ENCODE data around the gene ZGLP1. TPM values are rescaled to one million over a fixed set of nuclear protein-coding genes. Genes with fewer than 3 reads are reported as not detected.

The ZGLP1 gene
- total and polyA plus RNA-seq, 4 experiments from 2014 or later: 0.32 to 7.7 (median 7.1) TPM; not detected in 1

DNA sequence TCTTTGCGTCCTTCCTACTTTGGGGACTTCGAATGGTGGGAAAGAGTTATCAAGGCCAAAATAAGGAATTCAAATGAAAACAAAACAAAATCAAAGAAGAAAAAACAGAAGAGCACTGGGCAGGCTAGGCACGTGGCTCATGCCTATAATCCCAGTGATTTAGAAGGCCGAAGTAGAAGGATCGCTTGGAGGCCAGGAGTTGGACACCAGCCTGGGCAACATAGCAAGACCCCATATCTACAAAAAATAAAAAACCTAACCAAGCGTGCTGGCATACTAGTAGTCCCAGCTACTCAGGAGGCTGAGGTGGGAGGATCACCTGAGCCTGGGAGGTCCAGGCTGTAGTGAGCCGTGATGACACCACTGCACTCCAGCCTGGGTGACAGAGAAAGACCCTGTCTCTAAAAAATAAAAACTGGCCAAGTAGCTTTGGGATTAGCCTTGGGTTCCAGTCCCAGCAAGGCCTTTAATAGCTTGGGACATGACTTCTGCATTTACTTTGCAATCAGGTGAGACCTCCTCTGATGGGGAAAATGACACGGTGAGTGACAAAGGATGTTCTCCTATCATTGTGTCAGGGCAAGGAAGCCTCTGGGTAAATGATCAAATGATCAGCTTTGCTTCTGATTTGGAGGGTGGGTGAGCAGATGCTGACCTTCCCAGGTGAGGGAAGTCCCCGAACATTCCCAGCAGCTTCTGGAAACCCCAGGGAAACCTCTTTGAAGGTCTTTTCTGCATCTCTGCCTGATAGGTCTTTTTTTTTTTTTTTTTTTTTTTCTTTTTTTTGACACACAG, 31.6 kb downstream of the ZGLP1 start:
- Mint-ChIP-seq H3K9me3 (no peaks in the 10 kb centered on the region), H3K36me3 (peaks cover 9 to 35% of the 10 kb centered on the region in 2 donors), H3K27ac (peak overlapping the region in 2 of 7 donors; percentile 35 to 77), H3K4me3 (no peak overlapping the region), H3K27me3 (no peaks in the 10 kb centered on the region), H3K4me1 (peaks cover 6 to 14% (median 8%) of the 10 kb centered on the region in 4 donors)
- no peaks in the 10 kb centered on the region for H3K4me1 ChIP-seq (ENCODE audit: insufficient read depth, low read length)
- ChIA-PET POLR2A (ENCODE audit: partially characterized antibody) (interaction anchor here (1.9 to 2.2 kb wide), 2 partner anchors 8 to 12 kb away, joined by 8 to 9 read pairs; partner anchors contain the start of gene ICAM5), CTCF (ENCODE audit: partially characterized antibody) (interaction anchor here (0.8 to 1.6 kb wide), 4 partner anchors 8 to 111 kb away, joined by 3 to 6 read pairs (median 4); no protein-coding TSS in a partner anchor)
- no peak overlapping the region for H3K4me3 ChIP-seq (ENCODE audit: low read length in 2 of 2)
- H3K36me3 ChIP-seq (ENCODE audit: insufficient read depth, low read length): peaks cover under 1% of the 10 kb centered on the region
- intact Hi-C loops (cut with micrococcal nuclease): no loop called here
- no peak for DNase-seq
- H3K9me3 ChIP-seq (ENCODE audit: control insufficient read depth in 1 of 2, low read length in 2 of 2): no peaks in the 10 kb centered on the region
- H3K27ac ChIP-seq (ENCODE audit: low read depth, low read length): no peak overlapping the region
- H3K27me3 ChIP-seq (ENCODE audit: insufficient read depth, low read length): no peaks in the 10 kb centered on the region

DNA sequence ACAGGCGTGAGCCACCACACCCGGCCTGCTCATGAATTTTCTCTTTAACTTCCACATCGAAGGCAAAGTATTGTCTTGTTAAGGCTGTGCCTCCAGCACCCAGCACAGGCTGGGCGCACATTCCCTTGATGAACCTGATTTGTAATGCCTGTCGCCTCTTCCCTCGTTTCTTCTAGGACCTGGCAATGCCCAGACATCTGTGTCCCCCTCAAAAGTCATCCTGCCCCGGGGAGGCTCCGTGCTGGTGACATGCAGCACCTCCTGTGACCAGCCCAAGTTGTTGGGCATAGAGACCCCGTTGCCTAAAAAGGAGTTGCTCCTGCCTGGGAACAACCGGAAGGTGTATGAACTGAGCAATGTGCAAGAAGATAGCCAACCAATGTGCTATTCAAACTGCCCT, 35.0 kb downstream of the ZGLP1 start:
- ChIA-PET POLR2A (ENCODE audit: partially characterized antibody) (interaction anchor here (0.7 to 1.1 kb wide), 2 partner anchors 118 to 129 kb away, joined by 3 read pairs; partner anchors contain the start of gene CDC37), CTCF (ENCODE audit: partially characterized antibody) (interaction anchor here (1.3 kb wide), 1 partner anchor 106 kb away, joined by 4 read pairs; the partner anchor contains the start of gene TYK2)
- H3K36me3 Mint-ChIP-seq: peaks cover 4 to 33% of the 10 kb centered on the region in 2 donors
- no peaks in the 10 kb centered on the region for H3K9me3 Mint-ChIP-seq
- no peak for DNase-seq
- no peaks in the 10 kb centered on the region for H3K36me3 ChIP-seq (ENCODE audit: insufficient read depth, low read length)
- H3K4me3 Mint-ChIP-seq: peak overlapping the region in 1 of 8 donors; percentile 31
- H3K27ac Mint-ChIP-seq: peak overlapping the region in 2 of 7 donors; percentile 24 to 90
- H3K4me1 Mint-ChIP-seq: peaks cover 10 to 40% (median 25%) of the 10 kb centered on the region in 4 donors
- intact Hi-C loops (cut with micrococcal nuclease): no loop called here
- no peaks in the 10 kb centered on the region for H3K27me3 Mint-ChIP-seq
- H3K27ac ChIP-seq (ENCODE audit: low read depth, low read length): no peak overlapping the region
- no peaks in the 10 kb centered on the region for H3K27me3 ChIP-seq (ENCODE audit: insufficient read depth, low read length)
- no peaks in the 10 kb centered on the region for H3K9me3 ChIP-seq (ENCODE audit: control insufficient read depth in 1 of 2, low read length in 2 of 2)
- peaks cover 33% of the 10 kb centered on the region for H3K4me1 ChIP-seq (ENCODE audit: insufficient read depth, low read length)
- H3K4me3 ChIP-seq (ENCODE audit: low read length in 2 of 2): no peak overlapping the region

DNA sequence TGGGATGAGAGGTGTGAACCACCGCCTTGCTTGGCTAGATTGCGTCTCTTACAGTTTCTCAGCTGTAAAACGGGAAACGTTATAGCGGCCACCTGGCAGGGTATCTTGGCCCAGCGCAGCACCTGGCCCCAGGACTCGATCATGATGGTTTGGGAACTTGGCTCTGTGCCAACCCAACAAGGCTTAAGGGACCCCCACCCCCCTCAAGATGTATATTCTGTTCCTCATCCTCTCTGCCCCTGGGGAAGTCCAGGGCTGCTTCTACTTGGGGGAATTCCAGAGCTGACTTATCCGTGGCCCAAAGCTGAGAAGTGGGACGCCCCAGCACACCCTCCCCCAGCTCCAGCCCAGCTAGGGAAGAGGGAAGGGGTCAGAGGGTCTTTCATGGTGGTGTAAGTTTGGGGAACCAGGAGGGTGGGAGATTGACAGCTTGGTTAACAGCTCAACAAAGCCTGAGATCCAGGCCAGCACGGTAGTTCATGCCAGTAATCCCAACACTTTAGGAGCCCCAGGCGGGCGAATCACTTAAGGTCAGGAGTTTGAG, 38.0 kb downstream of the ZGLP1 start:
- Histone ChIP-seq H3K9me3 (ENCODE audit: control insufficient read depth in 1 of 2, low read length in 2 of 2) (no peaks in the 10 kb centered on the region), H3K4me1 (ENCODE audit: insufficient read depth, low read length) (peaks cover 34% of the 10 kb centered on the region), H3K27me3 (ENCODE audit: insufficient read depth, low read length) (no peaks in the 10 kb centered on the region), H3K36me3 (ENCODE audit: insufficient read depth, low read length) (no peaks in the 10 kb centered on the region), H3K27ac (ENCODE audit: low read depth, low read length) (peak overlapping the region; percentile 88), H3K4me3 (ENCODE audit: low read length in 2 of 2) (peak overlapping the region; percentile 23 to 82)
- intact Hi-C loops (cut with micrococcal nuclease): loop anchor here (1.0 to 2.0 kb wide), 3 partner anchors 17 to 109 kb away; partner anchors contain the start of genes ICAM5, RAVER1 and TYK2
- Mint-ChIP-seq H3K9me3 (no peaks in the 10 kb centered on the region), H3K4me3 (peak overlapping the region; percentile 81 to 91 (median 86)), H3K36me3 (peaks cover 0 to 16% of the 10 kb centered on the region in 2 donors), H3K4me1 (peaks cover 9 to 42% (median 24%) of the 10 kb centered on the region in 4 donors), H3K27me3 (no peaks in the 10 kb centered on the region), H3K27ac (peak overlapping the region; percentile 91 to 96 (median 95))
- ChIA-PET POLR2A (ENCODE audit: partially characterized antibody) (interaction anchor here (0.7 to 4.7 kb wide), 25 partner anchors 8 to 167 kb away, joined by 3 to 111 read pairs (median 6); partner anchors contain the start of genes CDC37, FDX2, ICAM4 and ICAM5), CTCF (ENCODE audit: partially characterized antibody) (interaction anchor here (0.7 to 9.8 kb wide), 20 partner anchors 9 to 208 kb away, joined by 3 to 235 read pairs (median 6); partner anchors contain the start of genes CDC37, ICAM5 and TYK2)
- peak in 3 of 5 donors; percentile 35 to 77 (median 37) for DNase-seq

DNA sequence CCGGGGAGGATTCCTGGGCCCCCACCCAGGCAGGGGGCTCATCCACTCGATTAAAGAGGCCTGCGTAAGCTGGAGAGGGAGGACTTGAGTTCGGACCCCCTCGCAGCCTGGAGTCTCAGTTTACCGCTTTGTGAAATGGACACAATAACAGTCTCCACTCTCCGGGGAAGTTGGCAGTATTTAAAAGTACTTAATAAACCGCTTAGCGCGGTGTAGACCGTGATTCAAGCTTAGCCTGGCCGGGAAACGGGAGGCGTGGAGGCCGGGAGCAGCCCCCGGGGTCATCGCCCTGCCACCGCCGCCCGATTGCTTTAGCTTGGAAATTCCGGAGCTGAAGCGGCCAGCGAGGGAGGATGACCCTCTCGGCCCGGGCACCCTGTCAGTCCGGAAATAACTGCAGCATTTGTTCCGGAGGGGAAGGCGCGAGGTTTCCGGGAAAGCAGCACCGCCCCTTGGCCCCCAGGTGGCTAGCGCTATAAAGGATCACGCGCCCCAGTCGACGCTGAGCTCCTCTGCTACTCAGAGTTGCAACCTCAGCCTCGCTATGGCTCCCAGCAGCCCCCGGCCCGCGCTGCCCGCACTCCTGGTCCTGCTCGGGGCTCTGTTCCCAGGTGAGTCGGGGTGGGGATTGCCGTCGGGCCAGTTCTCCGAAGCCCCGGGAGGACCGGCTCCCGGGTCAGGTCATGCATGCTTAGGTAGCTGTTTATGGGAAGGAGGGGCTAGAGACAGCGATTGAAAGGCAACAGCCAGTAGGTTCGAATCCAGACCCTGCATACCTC, 38.8 kb downstream of the ZGLP1 start, which contains the start of gene ICAM1:
Gene ICAM1, plus strand, starts transcription at position 505 of the 779 bp plus-strand sequence. Its CDS starts 40 bp downstream, at position 545.
- Mint-ChIP-seq H3K27ac (peak within 1 kb of the TSS; percentile 91 to 96 (median 95)), H3K36me3 (peaks cover 0 to 16% of the 10 kb centered on the region in 2 donors), H3K27me3 (no peaks in the 10 kb centered on the region), H3K4me3 (peak within 1 kb of the TSS; percentile 81 to 91 (median 86)), H3K4me1 (peaks cover 9 to 42% (median 24%) of the 10 kb centered on the region in 4 donors), H3K9me3 (no peaks in the 10 kb centered on the region)
- H3K27ac ChIP-seq (ENCODE audit: low read depth, low read length): peak within 1 kb of the TSS; percentile 88
- no peaks in the 10 kb centered on the region for H3K27me3 ChIP-seq (ENCODE audit: insufficient read depth, low read length)
- H3K4me1 ChIP-seq (ENCODE audit: insufficient read depth, low read length): peaks cover 34% of the 10 kb centered on the region
- intact Hi-C loops (cut with micrococcal nuclease): loop anchor here (1.0 to 2.0 kb wide), 3 partner anchors 18 to 110 kb away; partner anchors contain the start of genes ICAM5, RAVER1 and TYK2
- H3K9me3 ChIP-seq (ENCODE audit: control insufficient read depth in 1 of 2, low read length in 2 of 2): no peaks in the 10 kb centered on the region
- ChIA-PET POLR2A (ENCODE audit: partially characterized antibody) (interaction anchor here (0.7 to 4.7 kb wide), 30 partner anchors 8 to 167 kb away, joined by 3 to 111 read pairs (median 6); partner anchors contain the start of genes CDC37, FDX2, ICAM4 and ICAM5), CTCF (ENCODE audit: partially characterized antibody) (interaction anchor here (0.6 to 9.8 kb wide), 27 partner anchors 8 to 208 kb away, joined by 3 to 235 read pairs (median 5); partner anchors contain the start of genes CDC37, ICAM4, ICAM5 and TYK2)
- peak; percentile 67 to 82 (median 69) for DNase-seq
- H3K36me3 ChIP-seq (ENCODE audit: insufficient read depth, low read length): no peaks in the 10 kb centered on the region
- peak within 1 kb of the TSS; percentile 57 to 82 for H3K4me3 ChIP-seq (ENCODE audit: low read length in 2 of 2)

DNA sequence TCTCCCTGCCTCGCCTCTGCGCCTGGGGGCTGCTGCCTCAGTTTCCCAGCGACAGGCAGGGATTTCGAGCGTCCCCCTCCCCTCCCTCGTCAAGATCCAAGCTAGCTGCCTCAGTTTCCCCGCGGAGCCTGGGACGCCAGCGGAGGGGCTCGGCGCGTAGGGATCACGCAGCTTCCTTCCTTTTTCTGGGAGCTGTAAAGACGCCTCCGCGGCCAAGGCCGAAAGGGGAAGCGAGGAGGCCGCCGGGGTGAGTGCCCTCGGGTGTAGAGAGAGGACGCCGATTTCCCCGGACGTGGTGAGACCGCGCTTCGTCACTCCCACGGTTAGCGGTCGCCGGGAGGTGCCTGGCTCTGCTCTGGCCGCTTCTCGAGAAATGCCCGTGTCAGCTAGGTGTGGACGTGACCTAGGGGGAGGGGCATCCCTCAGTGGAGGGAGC, 39.4 kb downstream of the ZGLP1 start:
- Histone ChIP-seq H3K27me3 (ENCODE audit: insufficient read depth, low read length) (no peaks in the 10 kb centered on the region), H3K4me3 (ENCODE audit: low read length in 2 of 2) (peak overlapping the region; percentile 57 to 82), H3K27ac (ENCODE audit: low read depth, low read length) (peak overlapping the region; percentile 88), H3K9me3 (ENCODE audit: control insufficient read depth in 1 of 2, low read length in 2 of 2) (no peaks in the 10 kb centered on the region), H3K36me3 (ENCODE audit: insufficient read depth, low read length) (no peaks in the 10 kb centered on the region), H3K4me1 (ENCODE audit: insufficient read depth, low read length) (peaks cover 34% of the 10 kb centered on the region)
- Mint-ChIP-seq H3K27ac (peak overlapping the region; percentile 91 to 96 (median 95)), H3K9me3 (no peaks in the 10 kb centered on the region), H3K4me3 (peak overlapping the region; percentile 81 to 91 (median 86)), H3K4me1 (peaks cover 9 to 42% (median 24%) of the 10 kb centered on the region in 4 donors), H3K36me3 (peaks cover 0 to 14% of the 10 kb centered on the region in 2 donors), H3K27me3 (no peaks in the 10 kb centered on the region)
- CTCF ChIA-PET (ENCODE audit: partially characterized antibody): interaction anchor here (0.9 to 9.8 kb wide), 27 partner anchors 8 to 209 kb away, joined by 3 to 235 read pairs (median 5); partner anchors contain the start of genes CDC37, ICAM4, ICAM5 and TYK2
- intact Hi-C loops (cut with micrococcal nuclease): loop anchor here (2.0 kb wide), 2 partner anchors 19 to 111 kb away; partner anchors contain the start of genes ICAM5 and TYK2
- peak; percentile 62 to 80 (median 72) for DNase-seq
- POLR2A ChIA-PET (ENCODE audit: partially characterized antibody): interaction anchor here (0.8 to 4.7 kb wide), 23 partner anchors 9 to 164 kb away, joined by 3 to 111 read pairs (median 6); partner anchors contain the start of genes CDC37, DNMT1, FDX2 and ICAM4
